Stimulated activated CD8-positive, alpha-beta memory T cell treated with anti-CD3 and anti-CD28 coated beads, Interleukin-7, amount 100 ng/mL, for 24 hours (primary cell): ENCODE results near the gene PCBP3.
A peak's percentile ranks its signal among the peaks of the same experiment; 100 is the strongest.
"Not testable (repeated sequence)": the region's sequence is repeated elsewhere in the genome, so short reads cannot be mapped to it uniquely, and the experiment has no call there.

Source experiments
- DNase-seq: peaks from one replicate; pipeline ENCODE4 v3.0.0-alpha.2; 2020; ENCODE audit warnings: low read depth

PCBP3 gene

DNA sequence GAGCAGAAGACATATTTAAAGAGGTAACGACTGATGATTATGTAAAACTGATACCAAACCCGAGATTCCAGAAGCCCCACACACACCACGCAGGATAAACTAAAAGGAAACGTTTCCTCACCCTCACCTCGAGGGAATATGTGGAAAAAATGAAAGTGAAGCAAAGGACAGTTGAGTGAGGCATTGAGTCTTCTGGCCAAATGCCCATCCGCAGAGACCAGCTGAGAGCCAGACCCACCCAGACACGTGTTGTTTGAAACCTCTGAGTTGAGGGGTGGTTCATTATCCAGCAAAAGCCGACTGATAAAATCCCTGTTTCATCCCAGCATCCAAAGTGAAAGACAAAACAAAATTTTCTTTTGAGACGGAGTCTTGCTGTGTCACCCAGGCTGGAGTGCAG lies 29.6 kb upstream of the PCBP3 start:
- no peak for DNase-seq

DNA sequence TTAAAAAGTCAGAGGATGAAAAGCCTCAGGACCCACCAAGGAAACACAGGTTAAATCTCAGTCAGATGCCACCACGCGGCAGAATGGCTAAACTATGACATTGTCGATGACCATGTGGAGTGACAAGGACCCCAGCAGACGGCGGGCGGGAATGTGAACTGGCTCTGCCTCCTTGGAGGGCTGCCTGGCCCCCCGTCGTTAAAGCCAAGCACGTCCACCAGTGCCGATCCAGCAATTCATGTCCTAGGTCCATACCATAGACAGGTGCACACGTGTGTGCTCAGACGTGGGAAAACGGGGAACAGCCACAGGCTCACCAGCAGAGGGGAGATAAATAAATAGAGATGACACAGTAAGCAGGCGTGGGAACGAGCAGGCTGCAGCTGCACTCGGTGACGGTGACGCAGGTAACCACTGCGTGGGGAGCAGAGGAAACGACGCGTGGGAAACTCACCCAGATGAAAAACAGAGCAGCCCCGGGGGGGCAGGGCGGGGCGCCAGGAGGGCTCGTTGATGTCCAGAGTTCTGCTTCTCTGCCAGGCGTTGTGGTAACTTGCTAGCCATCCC lies 28.3 kb upstream of the PCBP3 start:
- peak; percentile 59 for DNase-seq

DNA sequence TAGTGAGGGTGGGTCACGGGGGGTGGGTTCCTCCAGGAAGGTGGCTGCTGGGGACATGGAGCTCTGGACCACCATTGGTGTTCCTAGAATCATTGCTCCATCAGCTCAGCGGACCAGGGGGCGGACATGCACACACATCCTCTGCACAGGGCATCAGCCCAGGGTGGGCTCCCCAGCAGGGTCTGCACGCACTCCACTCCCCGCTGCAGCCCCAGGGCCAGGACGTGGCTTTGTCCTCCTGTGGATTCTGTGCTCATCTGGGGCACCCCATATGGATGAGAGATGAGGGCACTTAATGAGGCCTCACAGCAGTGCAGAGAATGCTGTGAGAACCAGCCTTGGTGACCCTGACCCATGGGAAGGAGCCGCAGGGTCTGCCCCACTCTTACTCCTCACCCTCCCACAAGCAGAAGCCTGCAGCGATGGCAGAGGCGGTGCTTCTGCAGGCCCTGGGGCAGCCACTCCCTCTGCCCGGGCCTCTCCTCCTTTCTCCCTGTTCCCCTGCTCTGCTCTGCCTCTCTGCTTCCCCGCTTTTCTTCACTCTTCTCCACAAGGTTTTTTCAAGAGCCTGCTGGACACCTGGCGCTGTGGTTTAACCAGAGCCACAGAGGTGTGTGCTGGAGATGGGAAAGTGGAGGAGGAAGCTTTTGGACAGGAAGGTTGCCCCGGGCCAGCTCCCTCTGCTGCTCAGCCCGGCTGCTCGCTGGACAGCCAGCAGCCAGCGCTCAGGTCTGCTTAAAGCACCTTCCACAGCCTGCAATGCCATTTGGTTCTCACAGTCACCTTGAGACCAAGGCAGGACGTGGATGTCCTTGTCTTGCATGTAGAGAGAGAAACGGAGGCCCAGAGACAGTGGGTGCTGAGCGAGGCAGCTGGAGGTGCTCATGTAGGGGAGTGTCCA lies 26.3 kb upstream of the PCBP3 start:
- no peak for DNase-seq

DNA sequence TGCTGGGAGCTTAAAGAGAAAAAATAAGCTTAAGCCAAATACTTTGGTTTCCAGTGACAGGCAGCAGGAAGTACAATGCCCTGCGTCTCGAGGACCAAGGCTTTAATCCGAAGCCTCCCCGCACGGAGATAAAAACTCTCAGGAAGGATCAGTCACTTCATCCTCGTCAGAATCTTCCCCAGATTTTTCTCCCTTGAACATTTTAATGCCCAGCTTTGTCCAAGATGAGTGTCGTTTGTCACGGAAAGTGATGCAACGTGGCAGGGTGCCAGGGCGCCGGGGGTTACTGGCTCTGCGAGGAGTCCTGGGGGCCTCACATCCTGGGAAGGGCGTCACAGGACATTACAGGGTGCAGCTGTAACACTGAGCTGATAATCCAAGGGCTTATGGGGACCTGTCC lies 25.2 kb upstream of the PCBP3 start:
- DNase-seq, result no peak

DNA sequence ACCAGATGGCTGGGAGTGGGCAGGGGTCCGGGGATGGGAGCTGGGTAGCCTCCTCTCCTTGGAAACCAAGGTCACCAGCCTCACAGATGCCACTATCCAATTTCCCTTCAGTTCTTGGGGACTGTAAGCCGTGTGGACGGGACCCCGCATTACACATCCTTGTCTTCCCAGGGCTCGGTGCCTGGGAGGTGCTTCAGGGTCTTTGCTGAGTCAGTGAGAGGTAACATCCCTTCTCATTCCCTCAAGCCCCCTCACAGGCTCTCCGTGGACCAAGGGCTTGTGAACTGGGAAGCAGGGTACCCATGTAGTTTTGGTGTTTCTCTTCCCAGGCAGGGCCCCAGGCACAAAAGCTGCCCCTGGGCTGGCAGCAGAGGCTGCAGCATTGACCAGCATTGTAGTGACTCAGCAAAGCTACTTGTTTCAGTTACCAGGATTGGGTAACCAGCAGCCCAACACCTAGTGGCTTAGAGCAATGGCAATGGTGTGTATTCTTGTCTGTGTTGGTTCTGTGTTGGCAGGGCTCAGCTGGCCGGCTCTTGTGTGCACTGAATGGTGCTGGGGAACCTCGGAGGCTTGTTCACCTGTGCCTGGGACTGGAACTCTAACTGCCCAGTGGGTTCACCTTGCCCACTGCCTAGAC lies 24.6 kb upstream of the PCBP3 start:
- DNase-seq, result no peak

DNA sequence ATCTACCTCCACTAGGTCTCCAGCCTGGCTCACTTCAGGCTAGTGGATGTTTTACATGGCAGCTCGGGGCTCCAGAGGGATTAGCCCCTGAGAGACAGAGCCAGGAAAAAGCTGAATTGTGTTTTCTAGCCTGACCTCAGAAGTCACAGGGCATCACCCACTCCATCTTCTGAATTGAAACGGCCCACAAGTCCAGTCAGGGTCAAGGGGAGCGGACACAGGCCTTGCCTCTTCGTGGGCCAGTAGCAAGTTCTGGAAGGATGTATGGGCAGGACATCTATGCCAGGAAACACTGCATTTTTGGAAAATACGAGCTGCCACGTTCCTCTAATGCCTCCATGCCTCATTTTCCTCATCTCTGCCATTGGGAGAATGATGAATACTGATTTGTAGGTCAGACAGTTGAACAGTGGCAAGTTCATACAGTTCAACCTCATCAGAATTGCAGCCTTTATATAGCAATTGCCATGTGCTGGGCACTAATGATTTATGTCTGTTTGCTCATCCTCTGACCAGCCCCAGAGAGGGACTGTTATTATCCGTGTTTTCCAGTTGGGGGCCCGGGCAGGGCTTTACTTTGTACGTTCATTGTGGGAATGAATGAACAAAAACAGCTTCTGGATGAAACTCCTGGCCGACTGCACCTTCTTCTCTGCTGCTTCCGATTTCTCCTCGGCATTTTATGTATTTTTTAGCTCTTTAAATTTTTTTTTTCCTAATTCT lies 23.2 kb upstream of the PCBP3 start:
- DNase-seq, result no peak

DNA sequence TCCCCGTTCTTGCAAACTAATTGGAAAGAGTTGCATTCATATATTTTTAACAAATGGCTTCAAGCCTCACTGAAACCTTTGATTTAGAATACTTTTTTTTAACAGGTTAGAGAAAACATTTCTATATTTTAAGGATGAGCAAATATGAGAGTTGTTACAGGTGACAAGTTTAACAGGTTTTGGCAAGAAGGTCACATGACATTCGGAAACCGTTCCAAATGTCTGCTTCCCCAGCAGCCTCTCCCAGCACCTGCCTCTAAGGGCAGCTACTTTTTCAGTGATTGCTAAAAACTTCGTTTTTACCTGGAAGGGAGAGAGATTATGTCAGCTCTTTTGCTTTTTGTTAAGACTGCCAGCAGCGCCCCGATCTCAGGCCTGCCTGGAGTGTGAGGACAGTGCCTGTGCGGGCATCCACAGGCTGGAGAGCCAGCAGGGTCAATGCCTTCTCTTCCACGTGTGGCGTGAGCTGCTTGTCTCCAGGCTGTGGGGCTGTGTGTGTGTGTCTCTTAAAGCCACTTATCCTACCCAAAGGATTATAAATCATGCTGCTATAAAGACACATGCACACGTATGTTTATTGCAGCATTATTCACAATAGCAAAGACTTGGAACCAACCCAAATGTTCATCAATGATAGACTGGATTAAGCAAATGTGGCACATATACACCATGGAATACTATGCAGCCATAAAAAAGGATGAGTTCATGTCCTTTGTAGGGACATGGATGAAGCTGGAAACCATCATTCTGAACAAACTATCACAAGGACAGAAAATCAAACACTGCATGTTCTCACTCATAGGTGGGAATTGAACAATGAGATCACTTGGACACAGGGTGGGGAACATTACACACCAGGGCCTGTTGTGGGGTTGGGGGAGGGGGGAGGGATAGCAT lies 21.8 kb upstream of the PCBP3 start:
- DNase-seq, result not testable (repeated sequence)

DNA sequence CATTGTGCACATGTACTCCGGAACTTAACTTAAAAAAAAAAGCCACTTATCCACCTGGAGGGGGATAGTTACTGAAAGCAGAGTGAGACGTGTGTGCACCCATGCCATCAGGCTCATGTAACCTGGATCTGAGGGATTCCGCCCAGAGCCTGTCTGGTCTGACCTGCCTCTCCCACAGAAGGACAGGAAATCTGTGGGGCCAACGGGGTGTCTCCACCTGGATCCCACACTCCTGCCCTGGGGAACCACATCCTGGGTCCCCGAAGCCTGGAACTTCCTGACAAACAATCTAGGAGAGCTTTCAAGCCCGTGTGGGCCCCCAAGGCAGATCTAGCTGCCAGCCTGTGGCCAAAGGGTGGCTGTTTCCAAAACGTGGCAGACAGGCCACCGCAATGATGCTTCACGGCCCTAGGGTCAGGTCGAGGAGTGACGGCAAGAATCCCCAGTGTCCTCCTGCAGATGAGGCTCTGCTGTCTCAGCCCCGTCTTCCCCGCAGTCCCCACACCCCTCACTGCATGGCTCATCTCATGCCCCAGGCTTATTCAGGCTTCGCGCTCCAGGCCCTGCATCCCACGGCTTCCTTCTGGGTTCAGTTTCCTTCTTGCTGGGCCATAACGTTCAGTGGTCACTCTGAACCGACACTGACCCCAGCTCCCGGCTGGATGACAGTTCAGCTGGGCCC lies 21.0 kb upstream of the PCBP3 start:
- no peak for DNase-seq

DNA sequence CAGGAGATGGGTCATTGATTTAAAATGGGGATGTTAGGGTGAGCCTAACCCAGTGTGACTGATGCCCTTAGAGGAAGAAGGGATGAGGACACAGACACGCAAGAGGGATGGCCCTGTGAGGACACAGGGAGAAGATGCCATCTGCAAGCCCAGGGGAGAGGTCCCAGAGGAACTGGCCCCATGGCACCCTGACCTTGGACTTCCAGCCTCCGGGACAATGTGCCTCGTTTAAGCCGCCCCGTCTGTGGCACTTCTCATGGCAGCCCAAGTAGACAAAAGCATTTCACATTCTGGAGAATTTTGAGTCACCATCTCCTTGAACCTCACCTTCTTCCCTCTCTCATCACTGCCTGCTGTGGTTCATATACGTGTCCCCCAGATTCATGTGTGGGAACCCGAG lies 20.1 kb upstream of the PCBP3 start:
- DNase-seq, result no peak

DNA sequence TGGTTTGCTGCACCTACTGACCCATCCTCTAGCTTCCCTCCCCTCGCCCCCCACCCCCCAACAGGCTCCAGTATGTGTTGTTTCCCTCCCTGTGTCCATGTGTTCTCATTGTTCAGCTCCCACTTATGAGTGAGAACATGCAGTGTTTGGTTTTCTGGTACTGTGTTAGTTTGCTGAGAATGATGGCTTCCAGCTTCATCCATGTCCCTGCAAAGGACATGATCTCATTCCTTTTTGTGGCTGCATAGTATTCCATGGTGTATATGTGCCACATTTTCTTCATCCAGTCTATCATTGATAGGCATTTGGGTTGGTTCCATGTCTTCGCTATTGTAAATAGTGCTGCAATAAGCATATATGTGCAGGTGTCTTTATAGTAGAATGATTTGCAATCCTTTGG lies 17.4 kb upstream of the PCBP3 start:
- DNase-seq, result not testable (repeated sequence)

DNA sequence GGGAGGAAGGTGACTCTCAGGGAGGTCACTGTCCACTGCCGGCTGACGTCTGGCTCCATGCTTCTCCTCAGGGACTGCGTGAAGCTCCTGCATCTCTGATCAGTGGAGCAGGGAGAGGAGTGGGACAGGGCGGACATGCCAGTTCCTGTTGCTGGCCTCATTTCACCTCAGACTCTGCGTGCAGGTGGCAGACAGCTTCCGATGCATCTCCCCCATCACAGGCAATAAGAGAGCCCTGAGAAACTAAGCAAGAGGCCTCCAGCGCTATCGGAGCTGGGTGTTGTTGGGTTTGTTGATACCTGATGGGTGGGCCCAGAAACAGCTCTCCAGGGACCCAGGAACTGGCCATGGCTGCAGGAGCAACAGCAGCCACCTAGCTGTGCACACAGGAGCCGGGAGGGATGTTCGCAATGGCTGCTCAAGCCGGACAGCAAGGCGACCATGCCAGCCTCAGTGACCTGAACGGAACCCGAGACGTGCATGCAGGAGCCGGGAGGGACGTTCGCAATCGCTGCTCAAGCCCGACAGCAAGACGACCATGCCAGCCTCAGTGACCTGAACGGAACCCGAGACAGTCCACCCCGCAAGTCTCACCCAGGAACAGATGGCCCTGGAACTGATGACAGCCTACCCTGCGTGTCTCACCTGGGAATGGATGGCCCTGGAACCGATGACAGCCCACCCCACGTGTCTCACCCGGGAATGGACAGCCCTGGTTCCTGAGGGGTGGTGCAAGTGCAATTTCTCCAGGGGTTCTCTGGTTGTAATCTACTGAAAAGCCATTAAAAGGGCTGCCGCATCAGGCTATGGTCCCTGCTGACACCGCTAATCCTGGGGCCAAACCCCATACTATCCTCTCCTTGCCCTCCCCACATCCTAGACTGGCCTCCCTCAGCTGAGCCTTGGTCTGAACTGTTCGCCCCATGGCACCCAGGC lies 14.2 kb upstream of the PCBP3 start:
- no peak for DNase-seq

DNA sequence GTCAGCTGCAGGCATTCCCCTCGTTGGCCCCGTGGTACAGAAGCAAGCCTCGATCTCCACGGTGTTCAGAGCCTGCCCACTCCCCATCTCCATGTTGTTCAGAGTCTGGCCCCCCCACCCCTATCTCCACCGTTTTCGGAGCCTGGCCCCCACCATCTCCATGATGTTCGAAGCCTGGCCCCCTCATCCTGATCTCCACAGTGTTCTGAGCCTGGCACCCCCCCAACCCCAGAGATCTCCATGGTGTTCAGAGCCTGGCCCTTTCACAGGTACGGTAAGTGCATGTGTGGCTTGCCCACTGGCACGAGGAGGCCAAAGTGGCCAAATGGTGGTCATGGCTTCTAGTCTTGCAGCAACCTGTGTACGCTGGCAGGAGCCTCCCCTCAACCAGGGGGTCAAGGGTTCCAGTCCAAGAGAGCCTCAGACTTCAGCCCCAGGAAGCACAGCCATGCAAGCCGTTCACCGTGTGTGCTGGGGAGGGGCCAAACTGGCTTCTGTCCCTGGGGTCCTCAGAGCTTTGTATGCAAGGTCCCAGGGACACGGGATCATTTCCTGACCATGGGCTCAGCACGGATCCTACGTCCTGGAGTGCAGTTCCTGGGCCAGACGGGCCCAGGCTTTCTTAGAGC lies 13.3 kb upstream of the PCBP3 start:
- DNase-seq, result no peak

DNA sequence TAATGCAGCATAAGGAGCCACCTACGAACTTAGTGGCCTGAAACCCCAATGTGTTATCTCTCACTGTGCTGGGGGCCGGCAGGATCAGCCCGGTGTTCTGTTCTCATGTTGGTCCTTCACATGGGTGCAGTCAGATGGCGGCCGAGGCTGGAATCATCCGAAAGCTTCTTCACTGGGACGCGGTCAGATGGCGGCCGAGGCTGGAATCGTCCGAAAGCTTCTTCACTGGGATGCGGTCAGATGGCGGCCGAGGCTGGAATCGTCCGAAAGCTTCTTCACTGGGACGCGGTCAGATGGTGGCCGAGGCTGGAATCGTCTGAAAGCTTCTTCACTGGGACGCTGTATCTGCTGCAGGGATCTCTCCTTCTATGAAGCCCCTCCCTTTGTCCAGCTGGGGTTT lies 12.6 kb upstream of the PCBP3 start:
- no peak for DNase-seq

DNA sequence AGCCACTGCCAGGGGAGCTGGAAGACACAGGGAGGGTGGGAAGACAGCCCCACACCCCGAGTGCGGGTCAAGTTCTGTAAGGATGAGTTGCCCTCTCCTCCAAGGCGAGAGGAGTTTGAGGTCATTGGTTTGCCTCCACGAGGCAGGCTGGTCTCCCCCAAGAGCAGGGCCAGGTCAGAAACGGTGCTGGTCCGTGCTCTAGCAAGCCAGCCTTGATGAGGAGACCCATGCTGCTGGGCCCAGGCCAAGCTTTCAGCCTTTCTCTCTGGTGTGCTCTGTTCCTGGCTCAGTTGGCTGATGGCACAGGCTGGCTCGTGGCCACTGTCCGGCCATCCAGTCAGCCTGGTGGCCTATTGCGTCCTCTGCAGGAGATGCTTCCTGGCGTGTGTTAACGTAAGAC lies 12.0 kb upstream of the PCBP3 start:
- no peak for DNase-seq

DNA sequence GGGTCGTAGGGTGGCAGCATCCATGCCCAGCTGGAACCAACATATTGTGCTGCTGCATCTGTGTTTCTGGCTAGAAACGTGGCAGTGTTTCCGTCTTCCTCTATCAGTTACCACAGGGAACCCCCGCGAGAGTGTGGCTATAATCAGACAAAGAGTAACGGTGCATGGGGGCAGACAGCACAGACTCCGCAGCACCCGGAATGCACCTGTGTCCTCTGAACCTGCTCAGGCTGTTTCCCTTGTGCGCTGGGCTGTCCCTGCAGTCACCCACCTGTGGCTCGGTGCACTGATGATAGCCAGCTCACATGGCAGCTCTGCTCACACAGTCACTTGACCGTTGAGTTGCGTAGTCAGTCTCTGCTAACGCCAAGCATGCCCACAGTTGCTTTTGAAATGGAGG lies 11.4 kb upstream of the PCBP3 start:
- DNase-seq, result no peak

DNA sequence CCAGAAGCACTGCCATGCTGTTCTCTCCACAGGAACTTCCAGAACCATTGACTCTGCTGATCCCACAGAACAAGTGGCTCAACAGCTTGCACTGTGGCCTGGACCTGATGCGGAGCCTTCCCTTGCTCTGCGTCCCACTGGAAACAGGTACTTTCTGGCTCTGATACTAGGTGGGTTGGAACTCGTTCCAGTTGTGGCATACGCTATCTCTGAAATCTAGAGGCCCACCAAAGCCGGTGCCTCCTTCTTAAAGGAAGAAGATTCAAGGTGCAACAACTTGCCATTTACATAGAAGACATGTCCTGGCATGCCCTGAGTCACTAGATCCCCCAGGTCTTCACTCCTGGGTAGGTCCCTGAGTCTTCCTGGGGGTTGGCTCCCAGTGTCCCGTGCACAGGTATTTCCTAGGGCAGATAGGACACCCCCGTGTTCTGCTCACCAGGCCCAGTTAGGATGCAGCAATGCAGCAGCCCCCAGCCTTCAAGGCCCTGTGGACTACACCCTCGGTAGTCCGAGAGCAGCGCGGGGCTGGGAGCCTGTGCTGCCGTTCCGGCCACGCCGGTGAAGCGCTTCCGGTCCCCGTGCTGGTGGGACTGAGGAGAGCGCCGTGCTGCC lies 10.8 kb upstream of the PCBP3 start:
- no peak for DNase-seq

DNA sequence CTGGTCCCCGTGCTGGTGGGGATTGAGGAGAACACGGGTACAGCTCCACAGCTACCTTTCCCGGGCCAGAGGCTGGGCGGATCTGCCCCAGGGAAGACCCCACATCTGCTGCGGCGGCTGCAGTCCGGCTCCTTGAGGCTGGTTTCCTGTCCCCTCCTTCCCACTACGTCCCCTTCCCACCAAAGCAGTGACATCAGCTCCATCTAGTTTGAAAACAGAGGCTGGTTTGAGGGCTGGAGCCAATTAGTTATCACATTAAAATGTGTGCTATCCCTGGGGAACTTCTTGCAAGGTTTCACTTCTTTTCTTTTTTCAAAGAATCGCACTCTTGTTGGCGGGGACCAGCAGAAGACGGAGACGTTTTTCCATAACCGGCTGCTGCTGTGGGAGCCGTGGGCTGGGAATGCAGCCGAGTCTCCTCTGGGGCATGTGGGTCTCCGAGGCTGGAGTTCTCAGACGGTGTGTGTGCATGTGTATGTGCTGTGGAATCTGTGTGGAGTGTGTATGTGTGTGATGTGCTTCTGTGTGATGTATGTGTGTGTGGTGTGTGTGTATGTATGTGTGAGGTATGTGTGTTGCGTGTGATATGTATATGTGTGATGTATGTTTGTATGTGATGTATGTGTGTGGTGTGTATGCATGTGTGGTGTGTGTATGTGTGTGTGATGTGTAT lies 8.9 kb upstream of the PCBP3 start:
- no peak for DNase-seq
